ENCODE data around the gene GMPS. TPM values are rescaled to one million over a fixed set of nuclear protein-coding genes. Genes with fewer than 3 reads are reported as not detected.

The GMPS gene
- total and polyA plus RNA-seq, 10 of the 15 experiments (the other 5 are each of a cell fraction or from before 2014, with no cell fraction given) = 33.2 to 143 (median 79.0) TPM

GRCh38 chr3:155890671-155891190, 20.3 kb downstream of the GMPS start:
- FAIRE-seq = no peak
- peaks cover 0 to 10% of the 10 kb centered on the region in 2 experiments; a peak in 3 of 4 replicates for H3K36me3 ChIP-seq (ENCODE audit: control insufficient read depth in 2 of 2, insufficient read depth in 2 of 2, low read length in 1 of 2)
- no peaks in the 10 kb centered on the region for H3K27me3 ChIP-seq (replicated peaks in 1 of 2; ENCODE audit: control insufficient read depth in 2 of 2, insufficient read depth in 2 of 2, low read length in 1 of 2)
- no peak overlapping the region for H3K4me2 ChIP-seq (ENCODE audit: control insufficient read depth, insufficient read depth)
- intact Hi-C loops (cut with micrococcal nuclease; ENCODE audit: unreplicated experiment) = loop anchor here (5.0 kb wide), 1 partner anchor 83 kb away; the partner anchor contains the start of gene C3orf33
- H3K79me2 ChIP-seq (ENCODE audit: control insufficient read depth, insufficient read depth, low read length) = peaks cover 65% of the 10 kb centered on the region
- H3K9me3 ChIP-seq (replicated peaks; ENCODE audit: control insufficient read depth, insufficient read depth, low read length) = no peaks in the 10 kb centered on the region
- H2AFZ ChIP-seq (ENCODE audit: control insufficient read depth, low read depth, low read length) = no peak overlapping the region
- no peaks in the 10 kb centered on the region for H4K20me1 ChIP-seq (ENCODE audit: control insufficient read depth, insufficient read depth)
- ChIA-PET SMC1A (ENCODE audit: uncharacterized antibody, unreplicated experiment) (interaction anchor here (1.0 to 1.3 kb wide), 3 partner anchors 12 to 188 kb away, joined by 3 to 4 read pairs (median 3); no protein-coding TSS in a partner anchor), POLR2A (no interaction called here), RAD21 (ENCODE audit: unreplicated experiment) (interaction anchor here (0.6 kb wide), 1 partner anchor 1245 kb away, joined by 3 read pairs; no protein-coding TSS in a partner anchor), CTCF (no interaction called here)
- in situ Hi-C loops (cut with MboI) = no loop called here
- no peak overlapping the region for H3K27ac ChIP-seq (ENCODE audit: control insufficient read depth, insufficient read depth)
- no peak overlapping the region for H3K9ac ChIP-seq (ENCODE audit: control insufficient read depth, insufficient read depth, low read length)
- no peaks in the 10 kb centered on the region for H3K4me1 ChIP-seq (ENCODE audit: control insufficient read depth, insufficient read depth, low read length)
- TF ChIP-seq ASH2L (IDR thresholded peaks at IDR 0.05; ENCODE audit: borderline replicate concordance, low read depth) (no peak), HSF1 (IDR thresholded peaks at IDR 0.05; ENCODE audit: low read depth, low read length) (no peak)
- H3K4me3 ChIP-seq = no peak overlapping the region
- peak; percentile 74 for ATAC-seq
- no TSS peak for BruUV-seq (replicated peaks)
- DNase-seq (ENCODE audit: low read depth, low spot score) = no peak
- 21% methylated on average over 2 of the region's 2 CpGs for WGBS (ENCODE audit: insufficient coverage, insufficient replicate concordance, low lambda C conversion rate, missing lambda C conversion rate)

GRCh38 chr3:155891321-155891720, 20.9 kb downstream of the GMPS start:
- FAIRE-seq (no peak), ATAC-seq (no peak), DNase-seq (ENCODE audit: low read depth, low spot score) (no peak)
- H3K4me2 ChIP-seq (ENCODE audit: control insufficient read depth, insufficient read depth) = no peak overlapping the region
- H3K9ac ChIP-seq (ENCODE audit: control insufficient read depth, insufficient read depth, low read length) = no peak overlapping the region
- no peaks in the 10 kb centered on the region for H4K20me1 ChIP-seq (ENCODE audit: control insufficient read depth, insufficient read depth)
- H3K27me3 ChIP-seq (replicated peaks in 1 of 2; ENCODE audit: control insufficient read depth in 2 of 2, insufficient read depth in 2 of 2, low read length in 1 of 2) = no peaks in the 10 kb centered on the region
- no peak overlapping the region for H3K27ac ChIP-seq (ENCODE audit: control insufficient read depth, insufficient read depth)
- peaks cover 0 to 10% of the 10 kb centered on the region in 2 experiments; a peak in 3 of 4 replicates for H3K36me3 ChIP-seq (ENCODE audit: control insufficient read depth in 2 of 2, insufficient read depth in 2 of 2, low read length in 1 of 2)
- ChIA-PET RAD21 (ENCODE audit: unreplicated experiment) (interaction anchor here (0.6 kb wide), 1 partner anchor 1245 kb away, joined by 3 read pairs; no protein-coding TSS in a partner anchor), SMC1A (ENCODE audit: uncharacterized antibody, unreplicated experiment) (no interaction called here), CTCF (no interaction called here), POLR2A (no interaction called here)
- H3K4me3 ChIP-seq = no peak overlapping the region
- peaks cover 60% of the 10 kb centered on the region for H3K79me2 ChIP-seq (ENCODE audit: control insufficient read depth, insufficient read depth, low read length)
- H3K9me3 ChIP-seq (replicated peaks; ENCODE audit: control insufficient read depth, insufficient read depth, low read length) = no peaks in the 10 kb centered on the region
- no peak overlapping the region for H2AFZ ChIP-seq (ENCODE audit: control insufficient read depth, low read depth, low read length)
- no peaks in the 10 kb centered on the region for H3K4me1 ChIP-seq (ENCODE audit: control insufficient read depth, insufficient read depth, low read length)
- intact Hi-C loops (cut with micrococcal nuclease; ENCODE audit: unreplicated experiment) = loop anchor here (5.0 kb wide), 1 partner anchor 84 kb away; the partner anchor contains the start of gene C3orf33
- in situ Hi-C loops (cut with MboI) = no loop called here
- WGBS (ENCODE audit: insufficient coverage, insufficient replicate concordance, low lambda C conversion rate, missing lambda C conversion rate) = 100% methylated on average over 3 of the region's 5 CpGs
- BruUV-seq (replicated peaks) = no TSS peak
- no peak for TF ChIP-seq IKZF1 (conservative IDR thresholded peaks at IDR 0.05)
- TF ChIP-seq SPI1 (IDR thresholded peaks at IDR 0.05; ENCODE audit: borderline replicate concordance, insufficient read depth, low read depth, low read length) = no peak
- no peak for TF ChIP-seq PAX8 (IDR thresholded peaks at IDR 0.05)
- TF ChIP-seq CEBPZ (IDR thresholded peaks at IDR 0.05; ENCODE audit: low read depth, low read length) = no peak
- no peak for TF ChIP-seq JUND (IDR thresholded peaks at IDR 0.05; ENCODE audit: low read depth, low read length)
- no peak for TF ChIP-seq POLR2AphosphoS2 (IDR thresholded peaks at IDR 0.05; ENCODE audit: low read depth, low read length)
- no peak for TF ChIP-seq MYC (IDR thresholded peaks at IDR 0.05; ENCODE audit: insufficient read depth, insufficient read length, insufficient replicate concordance, low read length, severe bottlenecking)

All from GM12878 (cell line).